Stomach (tissue), 4 donors: ENCODE results near the gene PGLYRP2.

Experiments used
- CTCF ChIP-seq, 7 experiments: fragments of 450-650 bp in 4 of 7; fragments of 200-600 bp in 3 of 7; sonication (generic) in 3 of 7; IDR thresholded peaks; one replicate each; pipeline ENCODE4 v1.5.1; 2016 to 2019; ENCODE audit warnings: antibody characterized with exemption in 7 of 7, control low read depth in 2 of 7, mild to moderate bottlenecking in 1 of 7
- EP300 ChIP-seq: sonication (generic); formaldehyde crosslinking; IDR thresholded peaks from one replicate; pipeline ENCODE4 v1.6.1; 2017; ENCODE audit warnings: antibody characterized with exemption
- POLR2A ChIP-seq, 4 donors: fragments of 450-650 bp; IDR thresholded peaks; one replicate each; pipeline ENCODE4 v1.6.1; 2016; ENCODE audit warnings: antibody characterized with exemption in 4 of 4, control low read depth in 2 of 4, mild to moderate bottlenecking in 1 of 4, moderate library complexity in 1 of 4
- POLR2AphosphoS5 ChIP-seq, 3 donors: sonication (generic); formaldehyde crosslinking; IDR thresholded peaks; one replicate each; pipeline ENCODE4 v1.6.1; 2016; ENCODE audit warnings: antibody characterized with exemption in 3 of 3

- TF ChIP-seq CTCF (IDR thresholded peaks at IDR 0.05) (no peak), POLR2AphosphoS5 (IDR thresholded peaks at IDR 0.05) (no peak), EP300 (no peak), POLR2A (IDR thresholded peaks at IDR 0.05) (no peak)
Measured at GRCh38 chr19:15508035-15508710, 28.9 kb upstream of the PGLYRP2 start, which contains the start of gene CYP4F22.
